ENCODE data around the gene PLEKHA1. TPM values are rescaled to one million over a fixed set of nuclear protein-coding genes. Genes with fewer than 3 reads are reported as not detected.

The PLEKHA1 gene
- total RNA-seq, 2 donors from 2014 or later: 24.2 to 35.2 TPM

DNA sequence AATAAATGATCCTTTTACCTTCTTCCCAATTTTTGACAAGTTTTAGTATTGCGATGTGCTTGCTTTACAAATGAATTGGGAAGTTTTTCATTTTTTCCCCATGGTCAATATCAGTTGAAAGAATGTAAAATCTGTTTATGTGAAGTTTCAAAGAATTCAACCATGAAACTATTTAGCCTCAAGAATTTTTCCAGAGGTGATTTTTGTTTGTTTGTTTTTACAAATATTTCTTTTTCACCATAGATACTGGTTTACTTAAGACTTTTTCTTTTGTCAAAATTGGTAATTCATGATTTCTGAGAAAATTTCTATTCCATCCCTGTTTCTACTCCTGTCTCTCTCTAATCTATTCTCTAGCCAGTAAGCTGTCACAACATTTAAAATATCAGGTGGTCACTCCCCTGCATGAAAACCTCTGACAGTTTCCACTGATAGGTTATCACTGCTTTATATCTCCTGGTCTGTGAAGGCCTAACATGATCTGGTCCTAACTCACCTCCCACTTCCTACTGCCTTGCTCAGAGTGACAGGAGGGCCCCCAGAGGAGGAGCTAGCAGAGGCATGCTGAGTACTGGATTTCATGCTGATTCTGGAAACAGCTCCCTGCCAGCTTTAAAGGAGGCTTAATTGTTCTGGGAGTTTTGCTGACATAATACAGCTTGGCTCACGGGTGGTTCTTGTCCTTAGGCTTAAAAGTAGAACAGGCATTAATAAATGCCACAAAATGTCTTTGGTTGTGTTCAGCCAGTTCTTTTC, 72.3 kb downstream of the PLEKHA1 start:
- Histone ChIP-seq H3K4me1 (replicated peaks) (no peaks in the 10 kb centered on the region), H3K9me3 (no peaks in the 10 kb centered on the region), H3K27me3 (replicated peaks; ENCODE audit: insufficient read depth) (no peaks in the 10 kb centered on the region), H3K4me3 (no peak overlapping the region), H3K36me3 (no peaks in the 10 kb centered on the region), H3K27ac (no peak overlapping the region)
- DNase-seq (ENCODE audit: low spot score): no peak
- TF ChIP-seq CTCF (IDR thresholded peaks at IDR 0.05) (no peak), POLR2AphosphoS5 (IDR thresholded peaks at IDR 0.05) (no peak), POLR2A (IDR thresholded peaks at IDR 0.05) (no peak)
- 58% methylated on average over 2 of the region's 2 CpGs for WGBS
- intact Hi-C loops (cut with DNase I): no loop called here

- H3K27me3 ChIP-seq (replicated peaks; ENCODE audit: insufficient read depth): no peaks in the 10 kb centered on the region
- H3K4me3 ChIP-seq: no peak overlapping the region
- no peak for DNase-seq (ENCODE audit: low spot score)
- intact Hi-C loops (cut with DNase I): no loop called here
- TF ChIP-seq POLR2A (IDR thresholded peaks at IDR 0.05) (no peak), CTCF (IDR thresholded peaks at IDR 0.05) (no peak), POLR2AphosphoS5 (IDR thresholded peaks at IDR 0.05) (no peak)
- no peaks in the 10 kb centered on the region for H3K36me3 ChIP-seq
- H3K4me1 ChIP-seq (replicated peaks): no peaks in the 10 kb centered on the region
- H3K9me3 ChIP-seq: no peaks in the 10 kb centered on the region
- no peak overlapping the region for H3K27ac ChIP-seq
- whole genome bisulfite sequencing: 92% methylated on average over 3 of the region's 3 CpGs
These were observed 74.1 kb downstream of the PLEKHA1 start for GRCh38 chr10:122448600-122448999.

- intact Hi-C loops (cut with DNase I): no loop called here
- no peaks in the 10 kb centered on the region for H3K27me3 ChIP-seq (replicated peaks; ENCODE audit: insufficient read depth)
These were observed 74.6 kb downstream of the PLEKHA1 start for GRCh38 chr10:122449153-122449552.

GRCh38 chr10:122450353-122450990, 76.0 kb downstream of the PLEKHA1 start:
- no peak for DNase-seq (ENCODE audit: low spot score)
- TF ChIP-seq POLR2A (IDR thresholded peaks at IDR 0.05) (no peak), POLR2AphosphoS5 (IDR thresholded peaks at IDR 0.05) (no peak), CTCF (IDR thresholded peaks at IDR 0.05) (no peak)
- 72% methylated on average over 14 of the region's 14 CpGs for WGBS
- intact Hi-C loops (cut with DNase I): no loop called here
- H3K9me3 ChIP-seq: no peaks in the 10 kb centered on the region
- no peak overlapping the region for H3K27ac ChIP-seq
- H3K27me3 ChIP-seq (replicated peaks; ENCODE audit: insufficient read depth): no peaks in the 10 kb centered on the region
- H3K4me3 ChIP-seq: no peak overlapping the region
- no peaks in the 10 kb centered on the region for H3K36me3 ChIP-seq
- no peaks in the 10 kb centered on the region for H3K4me1 ChIP-seq (replicated peaks)

More at GRCh38 chr10:122449153-122449552, 74.6 kb downstream of the PLEKHA1 start:
- Histone ChIP-seq H3K36me3 (no peaks in the 10 kb centered on the region), H3K9me3 (no peaks in the 10 kb centered on the region), H3K27ac (no peak overlapping the region), H3K4me1 (replicated peaks) (no peaks in the 10 kb centered on the region), H3K4me3 (no peak overlapping the region)
- TF ChIP-seq POLR2A (IDR thresholded peaks at IDR 0.05) (no peak), POLR2AphosphoS5 (IDR thresholded peaks at IDR 0.05) (no peak), CTCF (IDR thresholded peaks at IDR 0.05) (no peak)
- 90% methylated on average over 4 of the region's 4 CpGs for WGBS
- no peak for DNase-seq (ENCODE audit: low spot score)

DNA sequence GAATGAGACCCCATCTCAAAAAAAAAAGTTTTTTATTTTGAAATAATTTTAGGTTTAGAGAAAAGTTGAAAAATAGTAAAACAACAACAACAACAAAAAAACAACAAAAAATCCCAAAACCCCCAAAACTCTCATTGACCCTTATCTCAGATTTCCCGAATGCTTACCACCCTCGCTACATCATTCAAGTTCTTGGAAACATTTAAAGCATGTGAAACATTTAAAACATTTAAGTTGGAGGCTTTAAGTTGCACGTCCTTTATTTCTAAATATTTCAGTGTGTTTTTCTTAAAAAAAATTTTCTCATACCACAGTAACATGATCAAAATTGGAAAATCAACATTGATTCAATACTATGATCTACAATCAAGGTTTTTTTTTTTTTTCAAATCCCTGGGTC, 79.6 kb downstream of the PLEKHA1 start:
- no peaks in the 10 kb centered on the region for H3K27me3 ChIP-seq (replicated peaks; ENCODE audit: insufficient read depth)
- 92% methylated on average over 3 of the region's 3 CpGs for WGBS
- H3K27ac ChIP-seq: no peak overlapping the region
- no peak for DNase-seq (ENCODE audit: low spot score)
- intact Hi-C loops (cut with DNase I): no loop called here
- H3K36me3 ChIP-seq: no peaks in the 10 kb centered on the region
- no peak overlapping the region for H3K4me3 ChIP-seq
- no peaks in the 10 kb centered on the region for H3K9me3 ChIP-seq
- no peak for TF ChIP-seq POLR2AphosphoS5 (IDR thresholded peaks at IDR 0.05)
- TF ChIP-seq POLR2A (IDR thresholded peaks at IDR 0.05): no peak
- no peak for TF ChIP-seq CTCF (IDR thresholded peaks at IDR 0.05)
- no peaks in the 10 kb centered on the region for H3K4me1 ChIP-seq (replicated peaks)

Measured in prostate gland (tissue), 2 donors.